ENCODE measurements around the gene PPFIA2. TPM values are rescaled to one million over a fixed set of nuclear protein-coding genes. Genes with fewer than 3 reads are reported as not detected.
"Not testable (repeated sequence)": the region's sequence is repeated elsewhere in the genome, so short reads cannot be mapped to it uniquely, and the experiment has no call there.

Gene PPFIA2
- total RNA-seq, 1 experiment from 2014 or later, result not detected

DNA sequence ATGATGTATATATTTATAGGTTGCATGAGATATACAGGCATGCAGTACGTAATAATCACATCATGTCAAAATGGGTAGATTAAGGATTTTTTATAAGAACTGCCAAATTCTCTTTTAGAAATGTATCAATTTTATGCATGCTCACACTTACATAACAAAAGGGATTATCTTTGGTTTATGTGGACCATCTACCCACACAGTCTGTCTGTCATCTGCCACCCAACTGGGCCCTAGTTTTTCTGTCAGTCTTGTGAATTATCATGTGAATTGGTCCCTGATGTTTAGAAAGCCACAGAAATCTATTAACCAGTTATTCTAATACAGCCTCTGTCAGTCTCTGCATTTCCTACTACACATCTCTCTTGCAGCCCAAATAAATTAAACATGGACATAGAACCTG is 547.8 kb downstream of the PPFIA2 start:
- CTCF ChIA-PET, result no interaction called here

GRCh38 chr12:81209772-81210225 is 549.4 kb downstream of the PPFIA2 start:
- H2AFZ ChIP-seq; H3F3A ChIP-seq (ENCODE audit: insufficient read depth, low read depth); H3K27ac ChIP-seq; BruUV-seq (replicated peaks); H4K20me1 ChIP-seq (ENCODE audit: insufficient read depth); H3K4me3 ChIP-seq; POLR2A ChIA-PET (ENCODE audit: unreplicated experiment); H3K27me3 ChIP-seq (ENCODE audit: insufficient read depth, low read depth); H3K79me2 ChIP-seq (ENCODE audit: low read depth); H3K9me2 ChIP-seq (ENCODE audit: insufficient read depth); intact Hi-C loops (cut with micrococcal nuclease; ENCODE audit: unreplicated experiment); H3K9me3 ChIP-seq (ENCODE audit: insufficient read depth, low read depth); CTCF ChIA-PET; H3K36me3 ChIP-seq (ENCODE audit: low read depth): not testable (repeated sequence)
- peaks cover 12% of the 10 kb centered on the region for H3K4me1 ChIP-seq (replicated peaks; ENCODE audit: insufficient read depth)
- peak overlapping the region; percentile 24; the same call in 1 of the 2 replicates for H3K4me2 ChIP-seq
- DNase-seq, result peak; percentile 10 to 59

More for the DNA sequence above, 547.8 kb downstream of the PPFIA2 start:
- H3K27ac ChIP-seq, result no peak overlapping the region
- BruUV-seq (replicated peaks), result no TSS peak
- H3K36me3 ChIP-seq (ENCODE audit: low read depth), result no peaks in the 10 kb centered on the region
- no peaks in the 10 kb centered on the region for H3K79me2 ChIP-seq (ENCODE audit: low read depth)
- no peak overlapping the region for H2AFZ ChIP-seq
- H3K4me1 ChIP-seq (replicated peaks; ENCODE audit: insufficient read depth), result peaks cover 12% of the 10 kb centered on the region
- no peaks in the 10 kb centered on the region for H3K9me3 ChIP-seq (ENCODE audit: insufficient read depth, low read depth)
- intact Hi-C loops (cut with micrococcal nuclease; ENCODE audit: unreplicated experiment), result no loop called here
- no peak for TF ChIP-seq EZH2 (IDR thresholded peaks at IDR 0.05; ENCODE audit: low read depth)
- TF ChIP-seq, protein P1, sequence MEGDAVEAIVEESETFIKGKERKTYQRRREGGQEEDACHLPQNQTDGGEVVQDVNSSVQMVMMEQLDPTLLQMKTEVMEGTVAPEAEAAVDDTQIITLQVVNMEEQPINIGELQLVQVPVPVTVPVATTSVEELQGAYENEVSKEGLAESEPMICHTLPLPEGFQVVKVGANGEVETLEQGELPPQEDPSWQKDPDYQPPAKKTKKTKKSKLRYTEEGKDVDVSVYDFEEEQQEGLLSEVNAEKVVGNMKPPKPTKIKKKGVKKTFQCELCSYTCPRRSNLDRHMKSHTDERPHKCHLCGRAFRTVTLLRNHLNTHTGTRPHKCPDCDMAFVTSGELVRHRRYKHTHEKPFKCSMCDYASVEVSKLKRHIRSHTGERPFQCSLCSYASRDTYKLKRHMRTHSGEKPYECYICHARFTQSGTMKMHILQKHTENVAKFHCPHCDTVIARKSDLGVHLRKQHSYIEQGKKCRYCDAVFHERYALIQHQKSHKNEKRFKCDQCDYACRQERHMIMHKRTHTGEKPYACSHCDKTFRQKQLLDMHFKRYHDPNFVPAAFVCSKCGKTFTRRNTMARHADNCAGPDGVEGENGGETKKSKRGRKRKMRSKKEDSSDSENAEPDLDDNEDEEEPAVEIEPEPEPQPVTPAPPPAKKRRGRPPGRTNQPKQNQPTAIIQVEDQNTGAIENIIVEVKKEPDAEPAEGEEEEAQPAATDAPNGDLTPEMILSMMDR (conservative IDR thresholded peaks at IDR 0.05), result no peak
- H3K4me3 ChIP-seq, result no peak overlapping the region
- H4K20me1 ChIP-seq (ENCODE audit: insufficient read depth), result no peaks in the 10 kb centered on the region; the same call in 1 of the 2 replicates
- no peak overlapping the region for H3K4me2 ChIP-seq
- no peak for DNase-seq
- no peaks in the 10 kb centered on the region for H3K9me2 ChIP-seq (ENCODE audit: insufficient read depth)
- POLR2A ChIA-PET (ENCODE audit: unreplicated experiment), result no interaction called here
- no peaks in the 10 kb centered on the region for H3K27me3 ChIP-seq (ENCODE audit: insufficient read depth, low read depth)
- no peaks in the 10 kb centered on the region for H3F3A ChIP-seq (ENCODE audit: insufficient read depth, low read depth)

DNA sequence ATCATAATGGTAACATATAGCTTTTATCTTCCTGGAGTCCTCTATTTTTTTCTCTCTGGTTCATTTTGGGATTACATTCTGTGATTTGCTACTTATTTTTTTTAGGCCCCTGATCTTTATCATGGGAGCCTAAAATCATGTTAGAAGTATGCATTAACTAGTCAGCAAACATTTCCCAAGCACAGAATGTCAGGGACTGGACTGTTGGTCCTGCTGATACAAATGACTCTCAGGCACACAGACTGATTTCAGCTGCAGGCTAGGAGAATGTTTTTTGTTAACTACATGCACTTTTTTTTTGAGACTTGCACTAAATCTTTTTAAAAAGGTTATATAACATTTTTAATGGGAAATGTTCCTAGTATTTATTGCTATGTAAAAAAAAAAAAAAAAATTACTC is 550.1 kb downstream of the PPFIA2 start:
- Histone ChIP-seq H3K27me3 (ENCODE audit: insufficient read depth, low read depth) (no peaks in the 10 kb centered on the region), H3K4me2 (no peak overlapping the region), H3K9me2 (ENCODE audit: insufficient read depth) (no peaks in the 10 kb centered on the region), H3K4me1 (replicated peaks; ENCODE audit: insufficient read depth) (peaks cover 12% of the 10 kb centered on the region), H3K36me3 (ENCODE audit: low read depth) (no peaks in the 10 kb centered on the region), H3K9me3 (ENCODE audit: insufficient read depth, low read depth) (no peaks in the 10 kb centered on the region), H4K20me1 (ENCODE audit: insufficient read depth) (no peaks in the 10 kb centered on the region; the same call in 1 of the 2 replicates), H3F3A (ENCODE audit: insufficient read depth, low read depth) (no peaks in the 10 kb centered on the region), H3K79me2 (ENCODE audit: low read depth) (no peaks in the 10 kb centered on the region), H3K4me3 (no peak overlapping the region), H2AFZ (no peak overlapping the region), H3K27ac (no peak overlapping the region)
- ChIA-PET POLR2A (ENCODE audit: unreplicated experiment) (no interaction called here), CTCF (no interaction called here)
- BruUV-seq (replicated peaks), result no TSS peak
- no peak for DNase-seq
- intact Hi-C loops (cut with micrococcal nuclease; ENCODE audit: unreplicated experiment), result no loop called here
- TF ChIP-seq, protein P1 (conservative IDR thresholded peaks at IDR 0.05), result no peak
- TF ChIP-seq EZH2 (IDR thresholded peaks at IDR 0.05; ENCODE audit: low read depth), result no peak

All from PC-9 (cell line).